HG03354 (cell line): ENCODE data around the gene LPAR3.
"Not testable (repeated sequence)": the region's sequence is repeated elsewhere in the genome, so short reads cannot be mapped to it uniquely, and the experiment has no call there.

Experiments used
- ATAC-seq: cut with Tn5 transposase; IDR thresholded peaks from one replicate; pipeline ENCODE4 v1.9.1; 2021; ENCODE audit warnings: mild to moderate bottlenecking; ENCODE audit not compliant: unreplicated experiment, poor library complexity, severe bottlenecking

Gene LPAR3

GRCh38 chr1:84907095-84907827, 14.3 kb upstream of the LPAR3 start:
- no peak for ATAC-seq

GRCh38 chr1:84902727-84903126, 9.7 kb upstream of the LPAR3 start:
- ATAC-seq = not testable (repeated sequence)

DNA sequence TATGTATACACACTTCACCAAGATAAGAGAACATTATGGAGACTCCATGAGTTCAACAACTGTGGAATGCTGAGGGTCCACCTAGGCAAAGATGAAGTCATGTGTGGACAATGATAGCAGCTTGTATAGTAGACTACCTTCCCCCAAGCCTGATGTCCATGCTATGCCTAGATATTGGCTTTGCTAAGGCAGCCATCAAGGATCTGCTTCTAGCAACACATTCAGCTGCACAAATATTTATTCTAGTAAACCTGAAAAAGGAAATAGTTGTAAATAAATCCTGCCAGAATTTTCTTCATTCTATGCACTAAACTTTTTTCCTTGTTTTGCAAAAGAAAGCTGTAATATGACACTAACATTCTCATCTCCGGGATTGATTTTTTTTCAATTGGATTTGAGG, 7.0 kb upstream of the LPAR3 start:
- no peak for ATAC-seq

DNA sequence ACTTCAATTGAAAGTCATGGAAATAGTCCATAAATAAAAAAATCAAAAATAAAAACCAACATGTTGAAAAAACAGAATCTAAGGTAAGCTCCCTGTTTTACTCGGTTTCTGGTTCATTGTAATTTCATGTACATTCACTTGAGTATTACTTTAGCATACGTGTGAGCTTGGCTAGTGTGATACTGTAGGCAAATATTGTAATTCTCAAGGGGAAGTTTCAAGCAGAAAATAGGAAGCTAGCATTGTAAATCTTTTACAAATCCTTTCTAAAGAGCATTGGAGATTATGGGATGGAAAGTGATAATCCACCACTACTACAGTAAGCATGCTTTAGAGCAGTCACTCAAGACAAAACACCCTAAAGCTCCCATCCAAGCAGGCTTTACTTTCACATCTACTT, 3.3 kb upstream of the LPAR3 start:
- ATAC-seq = no peak

GRCh38 chr1:84890566-84890965, 2.4 kb downstream of the LPAR3 start:
- no peak for ATAC-seq

DNA sequence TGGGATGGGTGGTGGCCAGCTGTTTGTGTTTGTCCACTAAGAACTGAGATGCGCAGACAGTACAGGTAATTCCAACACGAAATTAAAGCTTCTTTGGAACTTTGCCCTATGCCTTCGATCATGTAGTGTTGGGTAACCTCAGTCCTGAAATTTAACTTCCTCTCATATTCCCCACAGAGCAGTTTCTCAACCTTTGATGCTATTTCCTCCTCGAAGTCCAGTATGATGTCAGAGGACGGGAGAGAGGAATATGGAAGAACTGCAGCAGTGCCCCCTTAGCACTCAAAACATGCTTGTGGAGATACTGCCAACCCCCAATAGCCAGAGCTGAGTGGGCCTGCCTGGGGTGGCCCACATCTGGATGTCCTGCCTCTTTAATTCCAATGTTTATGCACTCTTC, 3.6 kb downstream of the LPAR3 start:
- no peak for ATAC-seq

DNA sequence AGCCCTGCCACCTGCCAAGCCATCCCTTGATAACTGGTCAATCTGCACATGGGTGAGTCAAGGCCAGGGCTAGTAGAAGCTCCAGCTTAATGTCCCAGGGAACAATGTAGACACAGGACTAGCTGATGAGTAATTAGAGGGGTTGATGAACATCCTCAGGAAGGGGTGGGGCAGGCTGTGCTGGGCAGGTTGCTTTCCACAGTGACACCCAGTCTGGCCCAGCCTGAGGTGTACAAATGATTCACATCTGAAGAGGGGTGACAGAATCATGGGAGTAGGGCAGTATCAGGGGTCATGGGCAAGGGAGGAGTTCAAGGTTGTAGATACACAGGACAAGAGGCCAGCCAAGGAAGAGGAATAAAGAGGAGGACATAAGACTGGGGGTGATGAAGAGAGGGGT, 4.3 kb downstream of the LPAR3 start:
- ATAC-seq = no peak

GRCh38 chr1:84887261-84887934, 5.6 kb downstream of the LPAR3 start:
- ATAC-seq = no peak

- ATAC-seq = no peak
Measured at GRCh38 chr1:84885469-84885868, 7.5 kb downstream of the LPAR3 start.

GRCh38 chr1:84884671-84885389, 8.2 kb downstream of the LPAR3 start:
- ATAC-seq = no peak

DNA sequence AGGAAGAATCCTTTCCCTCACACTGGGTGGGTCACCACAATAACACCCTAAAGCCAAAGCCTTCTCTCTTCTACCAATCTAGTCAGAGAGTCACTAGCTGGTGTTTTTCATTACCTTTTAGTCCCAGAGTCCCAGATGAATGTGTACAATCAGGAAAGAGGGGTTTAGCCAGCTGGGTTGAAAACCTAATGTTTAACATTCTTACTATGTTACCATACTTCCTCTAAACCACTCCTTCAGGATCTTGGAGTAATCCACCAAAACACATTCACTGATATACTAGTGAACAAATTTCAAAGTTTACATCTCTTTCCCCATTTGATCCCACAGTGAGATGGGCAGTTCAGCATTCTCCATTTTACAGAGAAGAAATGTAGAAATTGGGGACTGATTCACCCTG, 9.7 kb downstream of the LPAR3 start:
- ATAC-seq = no peak

DNA sequence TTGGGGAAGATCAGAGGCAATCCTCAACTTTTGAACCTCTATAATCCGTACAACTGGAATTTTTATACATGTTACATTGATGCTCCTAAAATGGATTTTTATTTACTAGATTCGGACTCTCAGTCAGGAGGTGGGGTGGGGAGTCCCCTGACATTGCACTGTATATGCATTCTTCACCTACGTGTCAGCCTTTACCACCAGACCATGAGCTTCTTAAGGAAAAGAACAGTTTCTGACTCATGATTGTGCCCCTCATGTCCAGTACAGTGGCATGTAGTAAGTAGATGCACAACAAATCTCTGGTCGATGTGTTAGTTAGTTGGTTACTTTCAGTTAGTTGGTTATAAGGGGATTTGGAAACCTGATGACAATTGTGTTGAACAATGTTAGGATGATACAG, 15.4 kb downstream of the LPAR3 start:
- ATAC-seq = no peak

DNA sequence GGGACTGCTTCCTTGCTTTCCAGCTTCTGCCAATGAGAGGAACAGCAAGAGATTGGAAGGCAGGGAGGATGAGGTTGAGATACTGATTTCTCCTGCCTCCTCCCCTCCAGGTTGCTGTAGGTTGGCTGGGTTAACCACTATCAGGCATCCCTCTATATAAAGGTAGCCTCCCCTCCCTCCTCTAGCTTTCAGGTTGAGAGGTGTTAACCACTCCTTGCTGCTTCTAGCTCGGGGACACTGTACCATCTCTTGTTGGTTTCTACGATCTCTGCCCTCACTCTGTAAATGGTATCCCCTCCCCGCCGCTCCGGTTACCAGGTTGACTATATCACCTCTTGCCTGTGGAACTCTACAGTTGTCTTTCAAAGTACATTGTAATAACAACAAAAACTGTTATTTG, 16.7 kb downstream of the LPAR3 start:
- ATAC-seq = no peak

DNA sequence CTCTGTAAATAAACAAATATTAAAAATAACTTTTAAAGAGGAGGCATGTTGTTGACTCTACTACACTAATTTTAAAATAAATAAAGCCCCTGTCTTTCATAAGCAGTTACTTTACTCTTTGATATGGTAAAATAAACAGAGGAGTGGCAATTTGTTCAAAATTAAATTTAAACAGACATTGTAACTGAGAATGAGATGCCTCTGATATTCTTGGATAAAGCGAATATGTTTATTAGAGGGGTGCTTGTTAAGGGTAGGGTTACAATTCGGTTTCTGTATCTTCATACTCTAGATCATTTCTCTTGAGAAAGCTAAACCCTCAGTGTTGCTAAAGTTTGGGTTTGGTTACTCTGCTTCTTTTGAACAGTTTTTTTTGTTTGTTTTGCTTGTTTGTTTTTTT, 19.6 kb downstream of the LPAR3 start:
- no peak for ATAC-seq

- no peak for ATAC-seq
Measured at GRCh38 chr1:84872696-84873355, 20.2 kb downstream of the LPAR3 start.

DNA sequence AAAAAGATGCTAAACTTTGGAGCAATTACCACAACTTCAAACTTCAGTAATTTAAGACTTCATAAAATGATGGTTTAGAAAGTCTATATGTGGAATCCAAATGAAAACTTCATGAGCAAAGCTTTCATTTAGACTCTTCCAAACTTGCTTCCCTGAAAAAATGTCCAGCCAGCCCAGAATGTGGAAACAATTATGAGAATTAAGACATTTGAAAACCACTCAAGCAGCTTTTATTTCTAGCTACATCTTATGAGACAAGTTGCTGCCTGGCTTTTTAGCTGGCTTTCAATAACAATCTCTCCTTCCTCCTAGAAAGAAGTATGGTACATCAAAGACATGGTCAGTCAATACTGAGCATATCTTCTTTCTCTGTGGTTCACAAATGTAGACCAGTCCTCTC, 21.8 kb downstream of the LPAR3 start:
- ATAC-seq = no peak

- no peak for ATAC-seq
Measured at GRCh38 chr1:84870591-84870990, 22.4 kb downstream of the LPAR3 start.

DNA sequence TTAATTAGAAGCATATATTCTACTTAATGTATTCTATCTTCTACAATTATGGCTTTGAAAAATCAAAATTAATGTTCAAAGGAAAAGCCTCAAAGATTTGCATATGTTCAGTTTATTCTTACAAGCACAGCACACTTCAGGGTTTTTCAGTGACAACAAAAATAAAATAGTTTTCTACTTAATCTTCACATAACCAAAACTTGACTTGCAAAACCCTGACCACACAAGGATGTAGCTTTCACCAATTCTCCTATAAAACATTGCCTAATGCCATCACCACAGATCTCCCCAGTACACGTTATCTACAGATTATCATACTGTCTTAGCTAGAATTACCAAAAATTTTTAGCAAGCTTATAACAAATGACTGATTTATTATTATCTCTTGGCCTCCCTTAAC, 23.3 kb downstream of the LPAR3 start:
- no peak for ATAC-seq

DNA sequence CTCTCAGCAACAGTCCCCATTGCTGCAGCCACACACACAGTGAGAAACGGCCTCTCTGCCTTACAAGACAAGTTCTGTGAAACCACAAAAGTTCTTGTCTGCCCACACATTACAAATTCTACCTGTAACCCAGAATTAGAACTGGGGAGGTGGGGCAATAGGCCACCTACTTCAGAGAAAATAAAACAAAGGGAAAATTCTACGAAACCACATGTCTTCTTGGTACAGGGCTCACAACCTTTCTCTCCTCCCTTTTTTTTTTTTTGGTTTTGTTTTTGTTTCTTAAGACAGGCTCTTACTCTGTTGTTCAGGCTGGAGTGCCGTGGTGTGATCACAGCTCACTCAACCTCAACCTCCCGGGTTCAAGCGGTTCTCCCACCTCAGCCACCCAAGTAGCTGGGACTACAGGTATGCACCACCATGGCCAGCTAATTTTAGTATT, 30.2 kb downstream of the LPAR3 start:
- peak; percentile 89 for ATAC-seq

GRCh38 chr1:84861988-84862644, 30.9 kb downstream of the LPAR3 start:
- ATAC-seq = peak; percentile 34
